Measurements from ENCODE around the gene ARIH2.

The ARIH2 gene

GRCh38 chr3:48974076-48974864 is 55.6 kb downstream of the ARIH2 start:
- DNase-seq (ENCODE audit: low read depth): no peak
- H3K4me3 ChIP-seq (ENCODE audit: low read length): no peak overlapping the region
- TF ChIP-seq, protein P1, sequence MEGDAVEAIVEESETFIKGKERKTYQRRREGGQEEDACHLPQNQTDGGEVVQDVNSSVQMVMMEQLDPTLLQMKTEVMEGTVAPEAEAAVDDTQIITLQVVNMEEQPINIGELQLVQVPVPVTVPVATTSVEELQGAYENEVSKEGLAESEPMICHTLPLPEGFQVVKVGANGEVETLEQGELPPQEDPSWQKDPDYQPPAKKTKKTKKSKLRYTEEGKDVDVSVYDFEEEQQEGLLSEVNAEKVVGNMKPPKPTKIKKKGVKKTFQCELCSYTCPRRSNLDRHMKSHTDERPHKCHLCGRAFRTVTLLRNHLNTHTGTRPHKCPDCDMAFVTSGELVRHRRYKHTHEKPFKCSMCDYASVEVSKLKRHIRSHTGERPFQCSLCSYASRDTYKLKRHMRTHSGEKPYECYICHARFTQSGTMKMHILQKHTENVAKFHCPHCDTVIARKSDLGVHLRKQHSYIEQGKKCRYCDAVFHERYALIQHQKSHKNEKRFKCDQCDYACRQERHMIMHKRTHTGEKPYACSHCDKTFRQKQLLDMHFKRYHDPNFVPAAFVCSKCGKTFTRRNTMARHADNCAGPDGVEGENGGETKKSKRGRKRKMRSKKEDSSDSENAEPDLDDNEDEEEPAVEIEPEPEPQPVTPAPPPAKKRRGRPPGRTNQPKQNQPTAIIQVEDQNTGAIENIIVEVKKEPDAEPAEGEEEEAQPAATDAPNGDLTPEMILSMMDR (conservative IDR thresholded peaks at IDR 0.05; ENCODE audit: low read length): no peak

DNA sequence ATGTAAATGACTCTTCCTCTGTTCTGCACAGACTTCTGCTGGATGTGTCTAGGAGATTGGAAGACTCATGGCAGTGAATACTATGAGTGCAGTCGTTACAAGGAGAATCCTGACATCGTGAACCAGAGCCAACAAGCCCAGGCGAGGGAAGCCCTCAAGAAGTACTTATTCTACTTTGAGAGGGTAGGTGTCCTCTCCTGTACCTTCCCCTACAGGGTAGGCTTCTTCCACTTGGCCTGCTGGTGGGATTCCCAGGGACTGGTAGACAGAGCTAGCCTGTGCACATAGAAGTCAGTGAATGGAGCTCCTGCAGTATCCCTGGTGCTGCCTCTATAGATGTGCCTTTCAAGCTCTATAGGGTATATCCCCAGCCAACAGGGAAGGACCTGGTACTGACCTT is 60.8 kb downstream of the ARIH2 start:
- DNase-seq (ENCODE audit: low read depth): no peak
- no peak overlapping the region for H3K4me3 ChIP-seq (ENCODE audit: low read length)
- TF ChIP-seq, protein P1 (conservative IDR thresholded peaks at IDR 0.05; ENCODE audit: low read length): no peak

GRCh38 chr3:48980295-48980694 is 61.7 kb downstream of the ARIH2 start:
- H3K4me3 ChIP-seq (ENCODE audit: low read length): no peak overlapping the region
- TF ChIP-seq, protein P1 (conservative IDR thresholded peaks at IDR 0.05; ENCODE audit: low read length): no peak
- no peak for DNase-seq (ENCODE audit: low read depth)

DNA sequence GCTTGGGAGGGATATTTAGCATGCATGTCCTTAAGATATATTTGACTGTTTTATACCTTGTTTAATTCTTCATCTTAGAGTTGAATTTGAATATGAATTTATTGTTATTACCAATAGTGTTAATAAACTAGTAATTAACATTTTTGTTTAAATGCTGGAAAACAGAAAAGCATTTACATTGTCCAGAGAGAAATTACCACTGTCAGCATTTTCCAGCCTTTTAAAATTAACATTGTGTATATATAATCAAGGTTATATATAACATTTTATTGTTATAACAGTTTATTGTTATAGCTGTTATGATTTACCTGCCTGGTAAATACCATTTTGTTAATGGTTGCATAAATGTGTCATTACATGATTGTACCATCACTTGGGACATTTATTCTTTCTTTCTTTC is 63.4 kb downstream of the ARIH2 start:
- no peak for DNase-seq (ENCODE audit: low read depth)
- H3K4me3 ChIP-seq (ENCODE audit: low read length): no peak overlapping the region
- TF ChIP-seq, protein P1 (conservative IDR thresholded peaks at IDR 0.05; ENCODE audit: low read length): no peak

- TF ChIP-seq, protein P1 (conservative IDR thresholded peaks at IDR 0.05; ENCODE audit: low read length): no peak
- no peak overlapping the region for H3K4me3 ChIP-seq (ENCODE audit: low read length)
- no peak for DNase-seq (ENCODE audit: low read depth)
Measured at GRCh38 chr3:48982686-48983085, 64.0 kb downstream of the ARIH2 start.

DNA sequence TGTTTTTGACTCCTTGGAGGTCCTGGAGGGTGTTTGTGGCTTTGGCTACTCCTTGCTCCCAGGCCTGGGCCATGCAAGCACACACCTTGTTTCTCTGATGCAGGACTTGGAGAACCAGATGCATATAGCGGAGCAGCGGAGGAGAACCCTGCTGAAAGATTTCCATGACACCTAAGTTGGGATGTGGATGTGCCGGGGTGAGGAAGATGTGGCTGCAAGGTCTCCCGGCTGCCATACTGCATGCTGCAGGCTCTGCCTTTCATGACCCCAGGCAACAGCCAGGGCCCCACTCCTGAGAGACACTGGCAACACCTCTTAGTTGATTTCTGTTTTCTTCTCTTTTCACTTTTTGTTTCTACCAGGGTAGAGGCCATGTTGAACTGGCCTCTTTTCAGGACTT is 64.5 kb downstream of the ARIH2 start:
- TF ChIP-seq, protein P1 (conservative IDR thresholded peaks at IDR 0.05; ENCODE audit: low read length): no peak
- H3K4me3 ChIP-seq (ENCODE audit: low read length): no peak overlapping the region
- DNase-seq (ENCODE audit: low read depth): no peak

- TF ChIP-seq, protein P1 (conservative IDR thresholded peaks at IDR 0.05; ENCODE audit: low read length): no peak
- no peak for DNase-seq (ENCODE audit: low read depth)
- no peak overlapping the region for H3K4me3 ChIP-seq (ENCODE audit: low read length)
Measured at GRCh38 chr3:48984663-48985062, 66.0 kb downstream of the ARIH2 start.

Measured in AG10803 (cell line).